H9 (cell line): ENCODE data around the gene SLC22A12. TPM values are rescaled to one million over a fixed set of nuclear protein-coding genes. Genes with fewer than 3 reads are reported as not detected.

Experiments used
- DNase-seq: peaks from one replicate; pipeline ENCODE4 v3.0.0-alpha.2; 2017
- H2AFZ ChIP-seq: one replicate; pipeline ENCODE4 v1.6.1; 2013; ENCODE audit warnings: mild to moderate bottlenecking, low read length, control low read depth, moderate library complexity
- H2AK5ac ChIP-seq: 2 replicates; pipeline ENCODE4 v1.6.1; 2013; ENCODE audit warnings: low read length, control low read depth, mixed read lengths; ENCODE audit not compliant: insufficient read length
- H2BK120ac ChIP-seq: one replicate; pipeline ENCODE4 v1.6.1; 2013; ENCODE audit warnings: low read depth, mild to moderate bottlenecking, low read length, control low read depth, inconsistent platforms; ENCODE audit not compliant: poor library complexity, severe bottlenecking
- H2BK12ac ChIP-seq: 2 replicates; pipeline ENCODE4 v1.6.1; 2013; ENCODE audit warnings: low read length, control low read depth, mixed read lengths, low read depth; ENCODE audit not compliant: insufficient read length
- H2BK15ac ChIP-seq: 2 replicates; pipeline ENCODE4 v1.6.1; 2013; ENCODE audit warnings: low read depth, low read length, control low read depth
- H2BK20ac ChIP-seq: one replicate; pipeline ENCODE4 v1.6.1; 2013; ENCODE audit warnings: low read depth, mild to moderate bottlenecking, low read length, control low read depth, inconsistent platforms; ENCODE audit not compliant: poor library complexity, severe bottlenecking
- H2BK5ac ChIP-seq: 2 replicates; pipeline ENCODE4 v1.6.1; 2013; ENCODE audit warnings: low read length, control low read depth, mixed read lengths; ENCODE audit not compliant: insufficient read length
- H3K14ac ChIP-seq: 2 replicates; pipeline ENCODE4 v1.6.1; 2013; ENCODE audit warnings: low read length, control low read depth; ENCODE audit not compliant: insufficient read depth
- H3K18ac ChIP-seq: 2 replicates; pipeline ENCODE4 v1.6.1; 2013; ENCODE audit warnings: low read depth, mild to moderate bottlenecking, mixed read lengths, low read length, control low read depth; ENCODE audit not compliant: insufficient read length
- H3K23ac ChIP-seq: 2 replicates; pipeline ENCODE4 v1.6.1; 2013; ENCODE audit warnings: low read length, control low read depth, mixed read lengths, low read depth; ENCODE audit not compliant: insufficient read length
- H3K23me2 ChIP-seq: 2 replicates; pipeline ENCODE4 v1.6.1; 2013; ENCODE audit warnings: low read depth, mild to moderate bottlenecking, mixed read lengths, low read length, control low read depth; ENCODE audit not compliant: insufficient read length, poor library complexity, severe bottlenecking
- H3K27ac ChIP-seq: 2 replicates; pipeline ENCODE4 v1.5.1; 2013; ENCODE audit warnings: low read length, control low read depth, mixed read lengths, low read depth; ENCODE audit not compliant: insufficient read length
- H3K27me3 ChIP-seq: 2 replicates; pipeline ENCODE4 v1.6.1; 2013; ENCODE audit warnings: low read length, control low read depth, inconsistent platforms; ENCODE audit not compliant: insufficient read depth
- H3K4ac ChIP-seq: 2 replicates; pipeline ENCODE4 v1.6.1; 2013; ENCODE audit warnings: low read depth, mild to moderate bottlenecking, control low read depth, inconsistent platforms, low read length, moderate library complexity
- H3K4me1 ChIP-seq: 2 replicates; pipeline ENCODE4 v1.6.1; 2013; ENCODE audit warnings: low read length, control low read depth, inconsistent platforms; ENCODE audit not compliant: insufficient read depth
- H3K4me2 ChIP-seq: 2 replicates; pipeline ENCODE4 v1.6.1; 2013; ENCODE audit warnings: low read length, control low read depth, mixed read lengths; ENCODE audit not compliant: insufficient read length, insufficient read depth
- H3K56ac ChIP-seq: 2 replicates; pipeline ENCODE4 v1.6.1; 2013; ENCODE audit warnings: low read depth, mild to moderate bottlenecking, mixed read lengths, low read length, control low read depth; ENCODE audit not compliant: insufficient read length
- H3K79me1 ChIP-seq: 2 replicates; pipeline ENCODE4 v1.6.1; 2013; ENCODE audit warnings: low read depth, mild to moderate bottlenecking, moderate library complexity, low read length, control low read depth, inconsistent platforms; ENCODE audit not compliant: insufficient read depth, poor library complexity, severe bottlenecking
- H3K79me2 ChIP-seq: 2 replicates; pipeline ENCODE4 v1.6.1; 2013; ENCODE audit warnings: low read length, control low read depth, inconsistent platforms; ENCODE audit not compliant: insufficient read depth
- H3K9ac ChIP-seq: 2 replicates; pipeline ENCODE4 v1.6.1; 2013; ENCODE audit warnings: low read length, control low read depth, mixed read lengths; ENCODE audit not compliant: insufficient read length; ENCODE audit errors: extremely low read depth
- H3K9me3 ChIP-seq: one replicate; pipeline ENCODE4 v1.6.1; 2013; ENCODE audit warnings: low read depth, low read length, inconsistent platforms; ENCODE audit not compliant: control insufficient read depth
- H3T11ph ChIP-seq: one replicate; pipeline ENCODE4 v1.6.1; 2013; ENCODE audit warnings: mild to moderate bottlenecking, low read length, control low read depth, inconsistent platforms
- H4K20me1 ChIP-seq: one replicate; pipeline ENCODE4 v1.6.1; 2013; ENCODE audit not compliant: control insufficient read depth, insufficient read length, insufficient read depth
- H4K5ac ChIP-seq: 2 replicates; pipeline ENCODE4 v1.6.1; 2013; ENCODE audit warnings: low read depth, mild to moderate bottlenecking, mixed read lengths, low read length, control low read depth; ENCODE audit not compliant: insufficient read length
- H4K8ac ChIP-seq: replicated peaks from 2 replicates; pipeline ENCODE4 v1.6.1; 2013; ENCODE audit warnings: low read length, control low read depth, mixed read lengths, low read depth; ENCODE audit not compliant: insufficient read length
- H4K91ac ChIP-seq: 2 replicates; pipeline ENCODE4 v1.6.1; 2013; ENCODE audit warnings: low read depth, mild to moderate bottlenecking, moderate library complexity, mixed read lengths, low read length, control low read depth; ENCODE audit not compliant: insufficient read length
- H3K27ac Mint-ChIP-seq, 3 experiments: 2 replicates in 2 of 3; 3 replicates in 1 of 3; pipeline ENCODE4 v1.8.0; 2020 to 2021; ENCODE audit warnings: mixed read lengths in 3 of 3, mild to moderate bottlenecking in 1 of 3, moderate library complexity in 1 of 3
- H3K27me3 Mint-ChIP-seq: 2 replicates; pipeline ENCODE4 v1.8.0; 2021; ENCODE audit warnings: low read depth, mild to moderate bottlenecking, moderate library complexity, mixed read lengths
- H3K36me3 Mint-ChIP-seq, 3 experiments: 2 replicates in 2 of 3; 3 replicates in 1 of 3; pipeline ENCODE4 v1.8.0; 2020 to 2021; ENCODE audit warnings: low read depth in 3 of 3, mixed read lengths in 3 of 3; ENCODE audit not compliant: insufficient read depth in 1 of 3
- H3K4me1 Mint-ChIP-seq, 2 experiments: 2 replicates each; pipeline ENCODE4 v1.8.0; 2020; ENCODE audit warnings: mixed read lengths in 2 of 2
- H3K4me3 Mint-ChIP-seq, 2 experiments: 2 replicates in 1 of 2; 3 replicates in 1 of 2; pipeline ENCODE4 v1.8.0; 2020 to 2021; ENCODE audit warnings: mild to moderate bottlenecking in 2 of 2, mixed read lengths in 2 of 2, moderate library complexity in 1 of 2
- H3K9me3 Mint-ChIP-seq, 2 experiments: 2 replicates in 1 of 2; 3 replicates in 1 of 2; pipeline ENCODE4 v1.8.0; 2020; ENCODE audit warnings: mild to moderate bottlenecking in 2 of 2, mixed read lengths in 2 of 2, moderate library complexity in 1 of 2
- total RNA-seq: library from RNA; stranded (reverse); gene quantifications from 2 replicates; pipeline ENCODE4 v1.2.1, GENCODE V29; 2021
- TF ChIP-seq, protein P1 (sequence below): fragments of 200-600 bp; sonication (generic); conservative IDR thresholded peaks from 3 replicates; pipeline ENCODE4 v1.8.0; 2021; ENCODE audit warnings: antibody characterized with exemption, mild to moderate bottlenecking

SLC22A12 gene
- total RNA-seq, 1 experiment from 2014 or later: not detected

- Histone ChIP-seq H2BK5ac (no peak overlapping the region), H3K9me3 (no peaks in the 10 kb centered on the region), H2BK120ac (no peak overlapping the region), H3K4me1 (no peaks in the 10 kb centered on the region), H2BK12ac (no peak overlapping the region), H3K9ac (no peak overlapping the region), H2AK5ac (no peak overlapping the region), H3K4ac (no peak overlapping the region), H3K14ac (no peak overlapping the region), H3K79me2 (no peaks in the 10 kb centered on the region), H4K5ac (no peak overlapping the region), H2BK15ac (no peak overlapping the region), H3K4me2 (no peak overlapping the region), H3K18ac (no peak overlapping the region), H2AFZ (no peak overlapping the region), H3T11ph (no peak overlapping the region), H3K23me2 (no peaks in the 10 kb centered on the region), H3K27ac (no peak overlapping the region), H3K23ac (no peak overlapping the region), H4K91ac (no peak overlapping the region), H4K8ac (no peak overlapping the region), H3K56ac (no peak overlapping the region), H3K79me1 (no peaks in the 10 kb centered on the region), H4K20me1 (no peaks in the 10 kb centered on the region), H3K27me3 (no peaks in the 10 kb centered on the region), H2BK20ac (no peak overlapping the region)
- TF ChIP-seq, protein P1, sequence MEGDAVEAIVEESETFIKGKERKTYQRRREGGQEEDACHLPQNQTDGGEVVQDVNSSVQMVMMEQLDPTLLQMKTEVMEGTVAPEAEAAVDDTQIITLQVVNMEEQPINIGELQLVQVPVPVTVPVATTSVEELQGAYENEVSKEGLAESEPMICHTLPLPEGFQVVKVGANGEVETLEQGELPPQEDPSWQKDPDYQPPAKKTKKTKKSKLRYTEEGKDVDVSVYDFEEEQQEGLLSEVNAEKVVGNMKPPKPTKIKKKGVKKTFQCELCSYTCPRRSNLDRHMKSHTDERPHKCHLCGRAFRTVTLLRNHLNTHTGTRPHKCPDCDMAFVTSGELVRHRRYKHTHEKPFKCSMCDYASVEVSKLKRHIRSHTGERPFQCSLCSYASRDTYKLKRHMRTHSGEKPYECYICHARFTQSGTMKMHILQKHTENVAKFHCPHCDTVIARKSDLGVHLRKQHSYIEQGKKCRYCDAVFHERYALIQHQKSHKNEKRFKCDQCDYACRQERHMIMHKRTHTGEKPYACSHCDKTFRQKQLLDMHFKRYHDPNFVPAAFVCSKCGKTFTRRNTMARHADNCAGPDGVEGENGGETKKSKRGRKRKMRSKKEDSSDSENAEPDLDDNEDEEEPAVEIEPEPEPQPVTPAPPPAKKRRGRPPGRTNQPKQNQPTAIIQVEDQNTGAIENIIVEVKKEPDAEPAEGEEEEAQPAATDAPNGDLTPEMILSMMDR: no peak
- Mint-ChIP-seq H3K36me3 (no peaks in the 10 kb centered on the region; a peak in 1 of 7 replicates), H3K9me3 (peaks cover 0 to 2% of the 10 kb centered on the region in 2 experiments; a peak in 2 of 5 replicates), H3K27ac (no peak overlapping the region), H3K4me1 (peaks cover 9 to 14% of the 10 kb centered on the region in 2 experiments), H3K27me3 (peaks cover 34% of the 10 kb centered on the region), H3K4me3 (no peak overlapping the region)
- no peak for DNase-seq
Observed at GRCh38 chr11:64543818-64544217, 47.2 kb upstream of the SLC22A12 start.
